HepG2 (cell line): ENCODE measurements around the gene MYADML2. TPM values are rescaled to one million over a fixed set of nuclear protein-coding genes. Genes with fewer than 3 reads are reported as not detected.

Source experiments
- ARHGAP35 ChIP-seq: sonication (generic); formaldehyde crosslinking; IDR thresholded peaks from 2 replicates; pipeline ENCODE4 v1.9.0; 2022; ENCODE audit warnings: mild to moderate bottlenecking, inconsistent platforms, moderate library complexity, missing genetic modification reagents, borderline replicate concordance
- ETV6 ChIP-seq: sonication (generic); formaldehyde crosslinking; conservative IDR thresholded peaks from 2 replicates; pipeline ENCODE4 v1.4.0; 2020; ENCODE audit warnings: missing genetic modification reagents
- HDAC1 ChIP-seq: sonication (generic); formaldehyde crosslinking; IDR thresholded peaks from 2 replicates; pipeline ENCODE4 v1.5.1; 2020; ENCODE audit warnings: mild to moderate bottlenecking, missing genetic modification reagents
- JUNB ChIP-seq: sonication (generic); formaldehyde crosslinking; IDR thresholded peaks from 2 replicates; pipeline ENCODE4 v1.8.0; 2022; ENCODE audit warnings: missing genetic modification reagents, mild to moderate bottlenecking, borderline replicate concordance
- MXD1 ChIP-seq: sonication (generic); formaldehyde crosslinking; IDR thresholded peaks from 2 replicates; pipeline ENCODE4 v1.4.0; 2020; ENCODE audit warnings: mild to moderate bottlenecking, missing genetic modification reagents
- MXD4 ChIP-seq: IDR thresholded peaks from 2 replicates; pipeline ENCODE4 v1.6.1; 2016; ENCODE audit warnings: mild to moderate bottlenecking, missing biosample characterization, missing genetic modification reagents
- NFE2 ChIP-seq: sonication (generic); formaldehyde crosslinking; IDR thresholded peaks from 2 replicates; pipeline ENCODE4 v1.4.0; 2020; ENCODE audit warnings: missing genetic modification reagents
- NR2C2 ChIP-seq: sonication (generic); formaldehyde crosslinking; IDR thresholded peaks from 2 replicates; pipeline ENCODE4 v1.4.0; 2020; ENCODE audit warnings: missing genetic modification reagents, mild to moderate bottlenecking, moderate library complexity, borderline replicate concordance
- PCBP1 ChIP-seq: fragments of 200-400 bp; formaldehyde crosslinking; IDR thresholded peaks from 2 replicates; pipeline ENCODE4 v1.6.1; 2017; ENCODE audit warnings: mild to moderate bottlenecking, low read depth, low read length, borderline replicate concordance
- PCBP2 ChIP-seq: fragments of 200-400 bp; formaldehyde crosslinking; optimal IDR thresholded peaks from 2 replicates; pipeline ENCODE3; 2018; ENCODE audit warnings: low read length, low read depth; ENCODE audit not compliant: poor library complexity, severe bottlenecking
- REPIN1 ChIP-seq: sonication (generic); formaldehyde crosslinking; IDR thresholded peaks from 2 replicates; pipeline ENCODE4 v1.8.0; 2022; ENCODE audit warnings: missing genetic modification reagents, low read depth, mild to moderate bottlenecking, borderline replicate concordance
- REXO4 ChIP-seq: sonication (generic); formaldehyde crosslinking; IDR thresholded peaks from 2 replicates; pipeline ENCODE4 v1.8.0; 2022; ENCODE audit warnings: missing genetic modification reagents, mild to moderate bottlenecking, borderline replicate concordance
- TAF1 ChIP-seq: sonication (generic); formaldehyde crosslinking; IDR thresholded peaks from 2 replicates; pipeline ENCODE4 v1.4.0; 2020; ENCODE audit warnings: missing genetic modification reagents
- TSC22D2 ChIP-seq: sonication (generic); formaldehyde crosslinking; IDR thresholded peaks from 2 replicates; pipeline ENCODE4 v1.5.1; 2020; ENCODE audit warnings: missing genetic modification reagents, mild to moderate bottlenecking, borderline replicate concordance
- ZHX2 ChIP-seq, 2 experiments: sonication (generic) in 1 of 2; formaldehyde crosslinking in 1 of 2; IDR thresholded peaks; 2 replicates each; pipeline versions ENCODE4 v1.6.1 to v1.9.0; 2014 to 2022; ENCODE audit warnings: antibody characterized with exemption in 1 of 2, borderline replicate concordance in 1 of 2, inconsistent platforms in 1 of 2, low read depth in 1 of 2, missing genetic modification reagents in 1 of 2
- ZNF792 ChIP-seq: IDR thresholded peaks from 2 replicates; pipeline ENCODE4 v1.6.1; 2016
- ZNF839 ChIP-seq: sonication (generic); formaldehyde crosslinking; IDR thresholded peaks from 2 replicates; pipeline ENCODE4 v1.4.0; 2020; ENCODE audit warnings: missing genetic modification reagents, mild to moderate bottlenecking, borderline replicate concordance
- polyA plus RNA-seq, 8 experiments: library from polyadenylated mRNA; depleted of rRNA in 3 of 8; stranded (reverse) in 7 of 8; unstranded in 1 of 8; fragments of >200 nt; fragmentation: Illumina TruSeq in 4 of 8; extraction: Trizol in 4 of 8; gene quantifications; 2 replicates each; pipeline versions ENCODE4 v1.2.1 to v1.2.3, GENCODE V29; 2011 to 2016; ENCODE audit warnings: low read depth in 4 of 8, missing spikeins in 1 of 8, mixed read lengths in 1 of 8; ENCODE audit not compliant: insufficient read depth in 1 of 8
- total RNA-seq, 5 experiments: library from RNA; depleted of rRNA; stranded (reverse); fragments of >200 nt; fragmentation: Illumina TruSeq; extraction: Trizol; gene quantifications; 2 replicates each; pipeline ENCODE4 v1.2.3, GENCODE V29; 2016; ENCODE audit warnings: low read depth in 1 of 5
- TF ChIP-seq, protein P1 (sequence below): sonication (generic); formaldehyde crosslinking; IDR thresholded peaks from 2 replicates; pipeline ENCODE4 v1.5.1; 2020; ENCODE audit warnings: mild to moderate bottlenecking, missing genetic modification reagents, borderline replicate concordance

The MYADML2 gene
- total and polyA plus RNA-seq, 2 of the 13 experiments (the other 11 are each of a cell fraction or from before 2014, with no cell fraction given), result not detected

- TF ChIP-seq HDAC1 (CRISPR knock-in tag) (peak; percentile 34; the same call in 1 of the 2 replicates), PCBP1 (0 out of 2 replicates have a peak, but pooled peaks have one; percentile 10), NR2C2 (CRISPR knock-in tag) (no peak), ZNF839 (no peak), REXO4 (CRISPR knock-in tag) (no peak), MXD1 (CRISPR knock-in tag) (no peak), ETV6 (CRISPR knock-in tag) (no peak), TAF1 (CRISPR knock-in tag) (peak; percentile 46; the same call in 1 of the 2 replicates), MXD4 (peak; percentile 48; the same call in 1 of the 2 replicates), ZNF792 (0 out of 2 replicates have a peak, but pooled peaks have one; percentile 21), ZHX2 (IDR thresholded peaks at IDR 0.05; ENCODE audit: low read depth) (no peak), ZHX2 (CRISPR knock-in tag; IDR thresholded peaks at IDR 0.05; ENCODE audit: borderline replicate concordance) (0 out of 2 replicates have a peak, but pooled peaks have one; percentile 61), REPIN1 (CRISPR knock-in tag) (no peak; the same call in 1 of the 2 replicates), TSC22D2 (CRISPR knock-in tag) (no peak), ARHGAP35 (CRISPR knock-in tag) (0 out of 2 replicates have a peak, but pooled peaks have one; percentile 17), JUNB (no peak), PCBP2 (no peak), NFE2 (CRISPR knock-in tag) (0 out of 2 replicates have a peak, but pooled peaks have one; percentile 15)
- TF ChIP-seq, protein P1, sequence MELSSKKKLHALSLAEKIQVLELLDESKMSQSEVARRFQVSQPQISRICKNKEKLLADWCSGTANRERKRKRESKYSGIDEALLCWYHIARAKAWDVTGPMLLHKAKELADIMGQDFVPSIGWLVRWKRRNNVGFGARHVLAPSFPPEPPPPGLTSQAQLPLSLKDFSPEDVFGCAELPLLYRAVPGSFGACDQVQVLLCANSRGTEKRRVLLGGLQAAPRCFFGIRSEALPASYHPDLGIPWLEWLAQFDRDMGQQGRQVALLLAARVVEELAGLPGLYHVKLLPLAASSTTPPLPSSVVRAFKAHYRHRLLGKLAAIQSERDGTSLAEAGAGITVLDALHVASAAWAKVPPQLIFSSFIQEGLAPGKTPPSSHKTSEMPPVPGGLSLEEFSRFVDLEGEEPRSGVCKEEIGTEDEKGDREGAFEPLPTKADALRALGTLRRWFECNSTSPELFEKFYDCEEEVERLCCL (CRISPR knock-in tag), result no peak
These were observed 14.8 kb upstream of the MYADML2 start (continued) for GRCh38 chr17:81961521-81962498.
